GM19324 (cell line): ENCODE data around the gene ZNF106.

Source experiments
- ATAC-seq: cut with Tn5 transposase; IDR thresholded peaks from one replicate; pipeline ENCODE4 v1.9.1; 2021; ENCODE audit warnings: mild to moderate bottlenecking, moderate library complexity; ENCODE audit not compliant: unreplicated experiment, low FRiP score

Gene ZNF106

GRCh38 chr15:42409011-42409410 lies 81.9 kb downstream of the ZNF106 start:
- no peak for ATAC-seq

DNA sequence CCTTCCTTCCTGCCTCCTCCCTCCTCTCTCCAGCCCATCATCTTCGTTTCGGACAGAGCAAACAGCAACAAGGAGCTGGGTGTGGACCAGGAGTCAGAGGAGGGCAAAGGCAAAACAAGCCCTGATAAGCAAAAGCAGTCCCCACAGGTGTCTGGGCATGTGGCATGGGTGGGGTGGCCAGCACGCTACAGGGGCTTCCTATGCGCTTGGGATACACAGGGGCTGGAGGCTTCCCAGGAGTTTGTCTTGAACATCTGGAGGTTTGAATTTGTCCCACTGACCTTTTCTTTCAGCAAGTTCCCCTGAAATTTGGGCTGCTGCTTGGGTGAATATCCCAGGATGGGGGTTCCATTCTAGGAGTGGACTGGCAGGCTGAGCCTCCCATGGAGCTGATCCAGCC lies 82.8 kb downstream of the ZNF106 start:
- ATAC-seq, result no peak

DNA sequence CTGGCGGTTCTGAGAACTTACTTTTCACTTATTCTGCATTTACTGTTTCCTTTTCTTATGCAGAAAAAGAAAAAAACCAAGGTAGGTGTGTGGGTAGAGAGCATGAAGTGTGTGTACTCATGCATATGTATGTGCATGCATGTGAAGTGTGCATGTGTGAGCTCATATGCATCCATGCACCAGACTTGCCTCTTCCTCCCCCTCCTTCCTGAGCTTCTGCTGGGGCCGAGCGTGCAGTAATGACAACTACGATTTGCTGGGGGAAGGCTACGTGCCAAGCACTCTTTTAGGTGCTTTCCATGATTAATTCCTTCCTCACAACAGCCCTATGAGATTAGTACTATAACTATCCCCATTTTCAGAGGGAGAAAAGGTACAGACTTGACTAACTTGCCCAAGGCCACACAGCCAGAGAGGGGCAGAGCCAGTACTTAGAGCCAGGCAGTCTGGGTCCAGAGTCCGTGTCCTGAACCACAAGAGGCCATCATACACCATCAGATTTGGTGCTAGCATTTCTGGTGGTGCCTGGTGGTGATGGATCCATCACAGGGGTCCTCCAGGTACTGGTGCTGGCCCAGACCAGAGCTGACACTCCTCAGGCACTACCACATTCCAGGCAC lies 85.0 kb downstream of the ZNF106 start:
- ATAC-seq, result no peak

- no peak for ATAC-seq
These were observed 86.3 kb downstream of the ZNF106 start for GRCh38 chr15:42404461-42405235.

DNA sequence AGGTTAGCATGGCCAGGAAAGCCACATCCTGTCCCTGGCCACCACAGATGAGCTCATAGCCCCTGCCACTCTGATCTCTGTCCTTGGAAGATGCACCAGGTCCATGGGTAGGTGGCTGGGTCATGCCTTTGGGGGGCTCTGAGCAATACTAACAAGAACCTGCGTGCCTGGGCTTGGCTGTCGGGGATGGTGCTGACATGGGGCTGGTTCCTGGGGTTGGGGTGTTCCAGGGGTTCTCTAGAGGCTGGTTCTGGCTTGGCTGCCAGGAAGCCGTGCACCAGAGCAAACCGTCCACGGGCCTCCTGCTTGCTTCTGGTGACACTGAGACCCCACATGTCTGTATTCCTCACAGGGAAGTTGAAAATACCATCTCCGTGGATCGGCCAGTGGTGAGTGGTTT lies 87.6 kb downstream of the ZNF106 start:
- ATAC-seq, result no peak

DNA sequence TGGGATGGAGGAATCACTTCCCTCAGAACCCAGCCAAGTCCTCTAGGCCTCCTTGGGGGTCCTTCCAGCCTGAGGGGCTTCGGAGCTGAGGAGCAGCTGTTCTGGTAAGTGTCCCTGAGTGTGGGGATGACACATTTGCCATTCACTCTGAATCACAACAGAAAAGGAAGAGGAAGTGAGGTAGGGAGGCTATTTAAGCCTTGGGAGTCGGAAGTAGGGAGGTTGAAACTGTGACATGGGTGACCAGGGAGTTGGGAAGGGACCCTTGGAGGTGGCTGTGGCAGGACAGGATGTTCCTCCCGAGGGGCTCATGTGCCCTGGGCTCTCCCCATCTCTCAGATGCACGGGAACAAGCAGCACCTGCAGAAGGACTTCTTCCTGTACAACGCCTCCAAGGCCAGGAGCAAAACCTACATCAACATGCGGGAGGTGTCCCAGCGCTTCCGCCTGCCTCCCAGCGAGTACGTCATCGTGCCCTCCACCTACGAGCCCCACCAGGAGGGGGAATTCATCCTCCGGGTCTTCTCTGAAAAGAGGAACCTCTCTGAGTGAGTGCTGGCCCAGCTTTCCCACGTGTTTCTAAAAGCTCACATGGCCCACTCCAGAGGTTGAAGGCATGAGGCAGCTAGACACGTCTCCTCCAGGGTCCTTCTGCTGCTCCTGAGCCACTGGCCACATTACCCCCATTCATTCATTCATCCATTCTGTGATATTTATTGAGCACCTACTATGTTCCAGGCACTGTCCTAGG lies 88.3 kb downstream of the ZNF106 start:
- ATAC-seq, result no peak

GRCh38 chr15:42401544-42402454 lies 89.1 kb downstream of the ZNF106 start:
- ATAC-seq, result no peak

DNA sequence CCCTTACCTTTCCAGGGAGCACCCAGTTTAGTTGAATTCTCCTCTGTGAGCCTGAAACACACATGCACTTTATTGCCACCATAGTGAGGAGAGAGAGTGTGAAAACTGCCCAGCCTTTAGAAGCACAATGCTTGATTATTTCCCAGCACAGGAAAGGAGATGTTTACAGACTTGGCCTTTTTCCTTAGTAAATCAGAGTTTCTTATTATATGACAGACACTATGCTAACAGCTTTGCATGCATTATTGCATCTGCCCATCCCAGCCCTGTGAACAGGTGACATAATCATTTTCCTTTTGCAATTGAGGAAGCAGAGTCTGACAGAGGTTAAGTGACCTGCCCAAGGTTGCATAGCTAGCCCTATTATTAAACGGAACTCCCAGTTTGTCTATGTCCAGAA lies 95.1 kb downstream of the ZNF106 start:
- ATAC-seq, result no peak

DNA sequence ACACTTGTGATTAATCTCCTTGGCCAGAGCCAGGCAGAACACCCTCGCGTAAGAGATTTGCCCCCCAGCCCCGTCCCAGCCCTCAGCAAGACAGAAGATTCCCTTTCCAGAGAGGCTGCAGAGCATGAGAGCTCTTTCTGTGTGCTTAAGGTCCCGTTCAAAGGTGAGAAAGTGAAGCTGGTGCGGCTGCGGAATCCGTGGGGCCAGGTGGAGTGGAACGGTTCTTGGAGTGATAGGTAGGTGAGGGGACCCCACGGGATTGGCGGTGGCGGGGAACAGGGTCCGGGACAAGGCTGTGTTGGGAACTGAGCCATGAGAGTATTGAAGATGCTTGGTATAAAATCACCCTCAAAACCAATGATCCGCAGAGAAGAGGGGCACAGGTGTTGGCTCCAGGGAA lies 96.8 kb downstream of the ZNF106 start:
- ATAC-seq, result no peak

DNA sequence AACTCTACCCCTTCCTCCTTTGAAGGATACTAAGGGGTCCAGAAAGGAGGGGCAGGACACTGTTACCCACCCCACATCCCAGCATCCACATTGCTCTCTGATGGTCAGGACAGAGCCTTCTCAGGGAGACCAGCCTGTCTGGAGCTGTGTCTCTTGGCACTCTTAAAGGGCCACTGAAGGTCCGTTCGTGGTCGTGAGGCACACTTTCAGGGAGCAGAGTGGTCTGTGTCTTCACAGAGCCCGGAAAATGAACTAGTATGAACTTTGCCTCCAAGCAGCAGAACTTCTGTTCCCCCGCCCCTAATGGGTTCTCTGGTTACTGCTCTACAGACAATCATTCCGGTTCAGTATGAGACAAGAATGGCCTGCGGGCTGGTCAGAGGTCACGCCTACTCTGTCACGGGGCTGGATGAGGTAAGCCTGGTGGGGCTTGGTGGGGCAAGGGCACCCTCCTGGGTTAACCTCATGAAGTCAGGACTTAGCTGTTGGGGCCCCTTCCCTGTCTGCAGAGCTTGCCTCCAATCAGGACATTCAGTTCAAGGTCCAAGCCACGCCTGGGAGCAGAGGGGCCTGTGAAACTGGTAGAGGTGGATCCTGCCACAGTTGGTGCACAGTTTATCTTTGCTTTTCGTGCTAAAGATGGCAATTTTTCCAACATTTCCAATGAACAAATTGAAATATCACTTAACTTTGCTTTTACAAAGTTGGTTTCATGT lies 98.5 kb downstream of the ZNF106 start:
- no peak for ATAC-seq

DNA sequence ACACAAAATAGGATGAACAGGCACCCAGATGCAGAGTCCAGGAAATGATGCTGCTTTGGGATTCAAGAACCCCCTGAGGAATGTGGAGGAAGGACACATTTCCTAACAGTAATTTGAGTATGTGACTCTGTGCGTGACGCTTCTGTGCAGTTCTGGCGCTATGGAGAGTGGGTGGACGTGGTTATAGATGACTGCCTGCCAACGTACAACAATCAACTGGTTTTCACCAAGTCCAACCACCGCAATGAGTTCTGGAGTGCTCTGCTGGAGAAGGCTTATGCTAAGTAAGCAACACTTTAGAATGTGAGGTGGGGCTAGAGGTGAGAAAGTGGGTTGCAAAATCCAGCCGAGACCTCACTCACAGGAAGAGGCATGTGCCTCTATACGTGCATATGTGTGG lies 103.3 kb downstream of the ZNF106 start:
- ATAC-seq, result no peak

GRCh38 chr15:42385980-42386700 lies 104.8 kb downstream of the ZNF106 start:
- ATAC-seq, result no peak

DNA sequence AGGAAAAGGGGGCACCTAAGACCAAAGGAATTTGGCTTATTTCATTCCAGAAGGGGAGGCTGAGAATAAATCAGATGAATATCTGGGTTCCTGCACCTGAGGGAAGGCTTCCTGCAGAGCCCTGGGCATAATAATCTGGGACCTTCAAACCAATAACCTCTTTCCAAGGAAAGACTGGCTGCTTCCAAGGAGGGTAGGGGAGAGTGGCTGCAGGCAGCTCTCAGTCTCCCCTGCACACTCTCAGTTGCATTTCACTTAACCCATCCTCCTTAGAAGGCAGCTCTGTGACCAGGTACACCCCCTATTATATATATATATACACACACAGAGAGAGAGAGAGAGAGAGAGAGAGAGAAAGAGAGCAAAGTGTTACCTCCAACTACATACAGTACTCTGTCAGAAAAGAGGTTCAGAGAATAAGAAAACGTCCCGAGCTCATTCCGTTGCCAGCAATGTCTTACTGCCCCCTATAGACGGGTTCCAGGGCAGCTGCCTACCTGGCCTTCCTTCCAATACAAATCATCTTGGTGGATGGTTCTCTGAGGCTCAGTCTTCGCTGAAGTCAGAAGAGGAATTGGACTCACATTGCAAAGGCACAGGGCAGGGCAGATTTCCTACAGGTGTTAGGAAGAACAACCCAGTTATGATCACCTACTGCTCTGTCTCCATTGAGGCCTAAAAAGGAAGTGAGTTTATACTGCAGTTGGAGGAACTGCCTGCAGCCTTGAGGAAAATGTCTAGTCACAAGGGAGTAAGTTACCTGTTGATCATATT lies 105.5 kb downstream of the ZNF106 start:
- no peak for ATAC-seq

DNA sequence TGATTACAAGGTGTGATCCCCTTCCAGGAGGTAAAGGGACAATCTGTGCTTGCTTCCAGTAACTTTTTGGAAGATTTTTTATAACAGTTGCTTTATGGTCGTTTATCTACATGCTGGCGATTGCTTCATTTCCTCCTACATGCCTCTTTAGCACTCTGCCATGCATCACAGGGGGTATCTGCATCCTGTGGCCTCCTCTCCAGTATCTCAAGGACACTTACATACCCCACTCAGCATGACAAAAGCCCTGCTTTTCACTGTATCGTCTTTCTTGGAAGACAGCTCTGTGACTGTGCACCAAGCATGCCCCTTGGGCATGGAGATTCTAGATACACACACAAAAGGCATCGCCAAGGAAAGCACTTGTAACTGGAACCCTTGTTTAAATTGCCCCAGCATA lies 106.3 kb downstream of the ZNF106 start:
- no peak for ATAC-seq

DNA sequence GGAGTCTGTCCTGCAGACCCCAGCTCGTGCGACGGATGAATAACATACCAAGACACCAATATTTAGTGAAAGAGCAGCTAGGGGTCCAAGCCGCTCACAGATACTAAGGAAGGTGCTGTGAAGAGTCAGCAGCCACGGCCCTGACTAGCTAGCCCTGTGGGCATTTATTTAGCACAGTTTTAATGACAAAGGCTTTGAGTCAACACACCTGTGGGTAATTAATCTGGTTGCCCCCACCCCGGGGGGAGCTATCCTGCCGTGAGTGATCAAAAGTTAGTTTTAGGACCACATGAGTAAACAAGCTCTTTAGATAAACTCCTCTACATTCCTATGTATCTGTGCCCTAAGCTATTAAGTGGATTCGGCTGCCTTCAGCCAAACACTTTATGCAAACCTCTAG lies 112.9 kb downstream of the ZNF106 start:
- ATAC-seq, result no peak

DNA sequence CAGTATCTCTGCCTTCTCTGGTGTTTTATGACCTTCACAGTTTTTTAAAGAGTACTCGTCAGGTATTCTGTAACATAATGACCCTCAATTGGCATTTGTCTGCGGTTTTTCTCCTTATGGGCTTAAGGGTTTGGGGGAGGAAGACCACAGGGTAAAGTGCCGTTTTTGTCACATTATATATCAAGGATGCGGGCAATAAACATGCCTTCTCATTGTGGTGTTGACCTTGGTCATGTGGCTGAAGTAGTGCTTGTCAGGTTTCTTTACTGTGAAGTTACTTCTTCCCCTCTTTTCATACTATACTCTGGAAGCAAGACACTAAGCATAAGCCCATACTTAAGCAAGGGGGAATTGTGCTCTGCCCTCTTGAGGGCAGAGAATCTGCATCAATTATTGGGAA lies 115.0 kb downstream of the ZNF106 start:
- ATAC-seq, result no peak

DNA sequence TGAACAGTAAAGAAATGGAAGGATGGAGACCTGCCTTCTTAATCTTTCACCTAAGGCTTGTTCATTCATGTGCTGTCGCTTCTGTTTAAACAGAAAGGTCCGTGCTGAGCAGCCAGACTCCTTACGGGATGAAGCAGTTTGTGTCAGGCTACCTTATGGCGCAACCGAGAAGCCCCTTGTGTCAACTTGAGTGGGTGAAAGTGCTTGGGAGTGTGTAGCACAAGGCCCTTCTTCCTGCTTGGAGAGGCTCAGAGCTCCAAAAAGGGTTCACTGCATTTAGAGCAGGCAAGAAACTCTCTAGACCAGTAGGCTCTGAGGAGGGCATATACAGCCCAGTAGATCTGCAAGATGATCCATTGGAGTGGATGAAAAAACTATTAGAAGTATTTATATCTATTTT lies 115.7 kb downstream of the ZNF106 start:
- ATAC-seq, result no peak

GRCh38 chr15:42374810-42375209 lies 116.1 kb downstream of the ZNF106 start:
- no peak for ATAC-seq

GRCh38 chr15:42373936-42374335 lies 117.0 kb downstream of the ZNF106 start:
- no peak for ATAC-seq
